ENCODE measurements around the gene RAD21L1. TPM values are rescaled to one million over a fixed set of nuclear protein-coding genes. Genes with fewer than 3 reads are reported as not detected.

The RAD21L1 gene
- total RNA-seq, 1 donor from 2014 or later: not detected

DNA sequence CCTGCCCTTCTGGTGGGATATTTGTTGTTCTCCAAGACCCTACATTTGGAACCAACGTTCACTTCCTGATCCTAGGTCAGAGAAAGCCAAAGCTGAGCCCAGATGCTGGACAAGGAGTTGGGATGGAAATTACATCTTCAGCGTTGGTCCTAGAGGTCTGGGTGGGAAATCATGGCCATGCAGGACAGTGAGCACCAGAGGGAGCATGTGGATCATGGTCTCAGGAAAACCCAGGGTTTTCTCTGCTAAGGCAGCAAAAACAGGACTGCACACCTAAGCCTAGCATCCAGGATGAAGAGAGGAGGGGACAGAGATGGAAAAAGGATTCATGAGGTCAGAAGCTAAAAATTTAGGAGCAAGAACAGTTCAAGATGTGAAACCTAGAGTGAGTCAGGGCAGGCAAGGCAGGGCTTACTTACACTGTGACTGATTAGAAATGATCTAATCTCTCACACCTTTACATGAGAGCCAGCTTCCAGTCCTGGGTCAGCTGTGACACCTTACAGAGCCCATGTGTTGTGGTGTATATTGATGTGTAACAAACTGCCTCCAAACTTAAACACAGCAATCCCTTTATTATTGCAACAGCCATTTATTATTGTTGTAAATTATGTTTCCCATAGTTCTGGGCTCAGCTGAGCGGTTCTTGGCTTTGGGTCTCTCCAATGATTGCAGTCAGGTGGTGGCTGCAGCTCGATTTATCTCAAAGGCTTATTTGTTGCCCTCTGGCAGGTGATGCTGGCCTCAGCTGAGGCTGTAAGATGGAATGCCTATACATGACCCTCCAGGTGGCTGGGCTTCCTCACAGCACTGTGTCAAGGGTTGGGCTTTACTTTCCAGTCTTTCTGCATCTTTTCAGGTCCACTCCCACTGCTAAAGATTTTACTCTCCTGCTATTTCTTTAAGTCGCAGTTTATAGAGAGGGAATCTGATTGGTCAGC is 16.1 kb upstream of the RAD21L1 start:
- no peak overlapping the region for H3K27ac Mint-ChIP-seq (ENCODE audit: unreplicated experiment)
- TF ChIP-seq, protein P1, sequence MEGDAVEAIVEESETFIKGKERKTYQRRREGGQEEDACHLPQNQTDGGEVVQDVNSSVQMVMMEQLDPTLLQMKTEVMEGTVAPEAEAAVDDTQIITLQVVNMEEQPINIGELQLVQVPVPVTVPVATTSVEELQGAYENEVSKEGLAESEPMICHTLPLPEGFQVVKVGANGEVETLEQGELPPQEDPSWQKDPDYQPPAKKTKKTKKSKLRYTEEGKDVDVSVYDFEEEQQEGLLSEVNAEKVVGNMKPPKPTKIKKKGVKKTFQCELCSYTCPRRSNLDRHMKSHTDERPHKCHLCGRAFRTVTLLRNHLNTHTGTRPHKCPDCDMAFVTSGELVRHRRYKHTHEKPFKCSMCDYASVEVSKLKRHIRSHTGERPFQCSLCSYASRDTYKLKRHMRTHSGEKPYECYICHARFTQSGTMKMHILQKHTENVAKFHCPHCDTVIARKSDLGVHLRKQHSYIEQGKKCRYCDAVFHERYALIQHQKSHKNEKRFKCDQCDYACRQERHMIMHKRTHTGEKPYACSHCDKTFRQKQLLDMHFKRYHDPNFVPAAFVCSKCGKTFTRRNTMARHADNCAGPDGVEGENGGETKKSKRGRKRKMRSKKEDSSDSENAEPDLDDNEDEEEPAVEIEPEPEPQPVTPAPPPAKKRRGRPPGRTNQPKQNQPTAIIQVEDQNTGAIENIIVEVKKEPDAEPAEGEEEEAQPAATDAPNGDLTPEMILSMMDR (IDR thresholded peaks at IDR 0.05): peak; percentile 58
- no peaks in the 10 kb centered on the region for H3K36me3 Mint-ChIP-seq (ENCODE audit: low read depth)
- H3K9me3 Mint-ChIP-seq (ENCODE audit: low read depth): no peaks in the 10 kb centered on the region
- DNase-seq (ENCODE audit: low spot score): no peak
- peaks cover 4% of the 10 kb centered on the region for H3K4me1 Mint-ChIP-seq (ENCODE audit: low read depth)
- H3K27me3 Mint-ChIP-seq (ENCODE audit: low read depth): peaks cover 49% of the 10 kb centered on the region
- no peak overlapping the region for H3K4me3 Mint-ChIP-seq (ENCODE audit: unreplicated experiment)

DNA sequence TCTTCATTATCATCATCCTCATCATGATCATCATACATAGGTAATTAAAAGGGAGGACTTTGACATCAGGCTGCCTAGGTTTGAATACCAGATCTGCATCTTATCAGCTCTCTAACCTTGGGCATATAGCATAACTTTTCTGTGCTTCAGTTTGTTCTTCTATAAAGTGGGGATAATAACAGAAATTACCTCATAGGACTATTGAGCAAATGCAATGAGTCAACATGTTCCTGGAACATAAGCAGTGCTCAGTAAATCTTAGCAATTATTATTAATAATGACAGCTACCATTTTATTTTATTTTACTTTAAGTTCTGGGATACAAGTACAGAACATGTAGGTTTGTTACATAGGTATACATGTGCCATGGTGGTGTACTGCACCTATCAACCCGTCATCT is 15.3 kb upstream of the RAD21L1 start:
- TF ChIP-seq, protein P1 (IDR thresholded peaks at IDR 0.05): no peak
- no peak overlapping the region for H3K4me3 Mint-ChIP-seq (ENCODE audit: unreplicated experiment)
- no peak for DNase-seq (ENCODE audit: low spot score)
- no peaks in the 10 kb centered on the region for H3K9me3 Mint-ChIP-seq (ENCODE audit: low read depth)
- peaks cover 4% of the 10 kb centered on the region for H3K4me1 Mint-ChIP-seq (ENCODE audit: low read depth)
- no peaks in the 10 kb centered on the region for H3K36me3 Mint-ChIP-seq (ENCODE audit: low read depth)
- peaks cover 56% of the 10 kb centered on the region for H3K27me3 Mint-ChIP-seq (ENCODE audit: low read depth)
- no peak overlapping the region for H3K27ac Mint-ChIP-seq (ENCODE audit: unreplicated experiment)

DNA sequence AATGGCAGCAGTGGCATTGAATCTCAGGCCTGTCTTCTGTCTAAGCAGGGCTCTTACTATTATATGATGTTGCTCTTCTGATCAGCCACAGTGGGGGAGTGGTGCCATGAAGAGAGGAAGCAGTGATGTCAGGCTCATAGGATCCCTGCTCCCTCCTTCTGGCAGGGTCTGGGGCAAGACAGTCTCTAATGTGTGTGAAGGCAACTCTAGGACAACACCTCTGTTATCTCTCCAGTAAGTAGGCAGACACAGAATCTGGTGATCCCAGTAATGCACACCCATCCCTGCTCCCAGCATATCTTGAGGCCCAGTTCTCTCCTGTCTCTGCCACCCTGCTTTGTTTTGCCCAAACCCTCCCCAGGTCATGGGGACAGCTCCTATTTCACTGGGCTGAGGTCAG is 13.8 kb upstream of the RAD21L1 start:
- Mint-ChIP-seq H3K4me3 (ENCODE audit: unreplicated experiment) (no peak overlapping the region), H3K9me3 (ENCODE audit: low read depth) (no peaks in the 10 kb centered on the region), H3K27me3 (ENCODE audit: low read depth) (peaks cover 59% of the 10 kb centered on the region), H3K36me3 (ENCODE audit: low read depth) (no peaks in the 10 kb centered on the region), H3K27ac (ENCODE audit: unreplicated experiment) (no peak overlapping the region), H3K4me1 (ENCODE audit: low read depth) (peaks cover 4% of the 10 kb centered on the region)
- no peak for DNase-seq (ENCODE audit: low spot score)
- TF ChIP-seq, protein P1 (IDR thresholded peaks at IDR 0.05): no peak

DNA sequence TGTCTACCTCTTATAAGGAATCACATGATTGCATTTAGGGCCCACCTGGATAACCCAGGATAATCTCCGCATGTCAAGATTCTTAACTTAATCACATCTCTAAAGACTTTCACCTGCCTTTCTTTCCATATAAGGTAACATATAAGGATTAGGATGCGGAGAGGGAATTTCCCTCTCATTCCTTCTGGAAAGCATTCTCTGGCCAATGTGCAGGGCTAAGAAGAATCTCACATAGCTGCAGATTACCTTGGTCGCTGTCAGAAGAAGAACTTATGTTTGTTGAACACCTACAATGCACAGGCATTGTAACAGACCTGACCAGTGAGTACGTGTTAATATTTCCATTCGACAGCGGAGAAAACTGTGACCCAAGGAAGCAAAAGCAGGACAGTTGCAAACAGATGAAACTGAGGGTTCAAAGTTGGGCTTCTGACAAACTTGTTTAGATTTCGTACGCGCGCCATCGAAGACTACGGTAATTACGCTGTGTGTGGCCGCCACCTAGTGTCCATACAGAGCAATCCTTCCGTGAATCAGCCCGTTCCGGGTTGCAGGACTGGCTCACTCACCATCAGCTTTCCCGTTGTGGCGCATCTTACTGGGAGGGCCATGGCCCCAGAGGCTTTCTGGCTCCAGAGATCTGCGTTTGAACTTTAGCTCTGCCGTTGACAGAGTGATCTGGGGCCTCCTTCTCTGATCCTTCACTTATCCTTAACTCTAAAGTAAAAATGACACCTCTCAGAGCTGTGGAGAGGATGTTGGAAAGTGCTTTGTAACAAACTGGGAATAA is 13.0 kb upstream of the RAD21L1 start:
- Mint-ChIP-seq H3K4me3 (ENCODE audit: unreplicated experiment) (no peak overlapping the region), H3K4me1 (ENCODE audit: low read depth) (peaks cover 4% of the 10 kb centered on the region), H3K27ac (ENCODE audit: unreplicated experiment) (no peak overlapping the region), H3K36me3 (ENCODE audit: low read depth) (peaks cover under 1% of the 10 kb centered on the region), H3K27me3 (ENCODE audit: low read depth) (peaks cover 58% of the 10 kb centered on the region), H3K9me3 (ENCODE audit: low read depth) (no peaks in the 10 kb centered on the region)
- no peak for DNase-seq (ENCODE audit: low spot score)
- TF ChIP-seq, protein P1 (IDR thresholded peaks at IDR 0.05): peak; percentile 88

DNA sequence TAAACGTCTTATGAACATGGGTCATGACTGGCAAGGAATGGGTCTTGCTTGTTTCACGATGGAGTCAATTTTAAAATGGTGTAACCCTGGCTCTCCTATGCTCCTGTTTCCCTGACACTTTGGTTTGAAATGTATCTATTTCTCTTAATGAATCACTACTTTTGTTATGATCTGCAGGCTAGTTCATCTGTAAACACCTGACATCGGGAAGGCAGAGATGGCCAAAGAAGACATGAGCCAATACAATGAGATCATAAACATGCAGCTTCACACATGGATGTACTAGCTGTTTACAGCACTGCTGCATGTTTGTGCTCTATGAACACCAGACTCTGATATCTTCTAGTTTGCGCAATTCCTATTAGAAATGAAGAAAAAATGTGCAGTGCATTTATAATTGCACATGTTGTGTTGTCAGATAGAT is 11.0 kb upstream of the RAD21L1 start:
- no peaks in the 10 kb centered on the region for H3K9me3 Mint-ChIP-seq (ENCODE audit: low read depth)
- peaks cover 3% of the 10 kb centered on the region for H3K36me3 Mint-ChIP-seq (ENCODE audit: low read depth)
- TF ChIP-seq, protein P1 (IDR thresholded peaks at IDR 0.05): no peak
- peaks cover 58% of the 10 kb centered on the region for H3K27me3 Mint-ChIP-seq (ENCODE audit: low read depth)
- H3K4me1 Mint-ChIP-seq (ENCODE audit: low read depth): peaks cover 4% of the 10 kb centered on the region
- no peak overlapping the region for H3K27ac Mint-ChIP-seq (ENCODE audit: unreplicated experiment)
- DNase-seq (ENCODE audit: low spot score): no peak
- no peak overlapping the region for H3K4me3 Mint-ChIP-seq (ENCODE audit: unreplicated experiment)

All from chondrocyte (in vitro differentiated cells).